Measurements from ENCODE around the gene ZNF550.
"Not testable (repeated sequence)": the region's sequence is repeated elsewhere in the genome, so short reads cannot be mapped to it uniquely, and the experiment has no call there.

ZNF550 gene

GRCh38 chr19:57506163-57506562 lies 53.5 kb downstream of the ZNF550 start:
- H4K20me1 ChIP-seq (ENCODE audit: insufficient read depth) = no peaks in the 10 kb centered on the region
- TF ChIP-seq CTCF (conservative IDR thresholded peaks at IDR 0.05; ENCODE audit: low read depth, low read length) = no peak
- H3K9ac ChIP-seq = no peak overlapping the region
- no peak overlapping the region for H3K4me3 ChIP-seq (IDR thresholded peaks at IDR 0.05; ENCODE audit: insufficient read depth, low read depth, low read length)
- H3K27me3 ChIP-seq (ENCODE audit: insufficient read depth, low read depth) = no peaks in the 10 kb centered on the region
- no peak overlapping the region for H3K4me2 ChIP-seq
- no peaks in the 10 kb centered on the region; the same call in 1 of the 2 replicates for H3K36me3 ChIP-seq (ENCODE audit: insufficient read depth)
- no peak overlapping the region for H2AFZ ChIP-seq (ENCODE audit: low read depth)
- no peaks in the 10 kb centered on the region for H3K79me2 ChIP-seq (ENCODE audit: insufficient read depth, low read depth)
- no peaks in the 10 kb centered on the region for H3K4me1 ChIP-seq (ENCODE audit: low read depth, poor library complexity, severe bottlenecking)
- no peak overlapping the region for H3K27ac ChIP-seq

GRCh38 chr19:57500400-57500799 lies 59.3 kb downstream of the ZNF550 start:
- H3K36me3 ChIP-seq (ENCODE audit: insufficient read depth); H3K4me1 ChIP-seq (ENCODE audit: low read depth, poor library complexity, severe bottlenecking); H3K4me3 ChIP-seq (IDR thresholded peaks at IDR 0.05; ENCODE audit: insufficient read depth, low read depth, low read length); H3K27me3 ChIP-seq (ENCODE audit: insufficient read depth, low read depth); H2AFZ ChIP-seq (ENCODE audit: low read depth); H3K27ac ChIP-seq; H3K79me2 ChIP-seq (ENCODE audit: insufficient read depth, low read depth); H4K20me1 ChIP-seq (ENCODE audit: insufficient read depth); H3K9ac ChIP-seq: not testable (repeated sequence)
- peak overlapping the region; percentile 73 for H3K4me2 ChIP-seq

GRCh38 chr19:57499680-57500395 lies 59.8 kb downstream of the ZNF550 start, which contains the start of gene ZNF773:
Gene ZNF773, plus strand, starts transcription at chr19:57499938. Its CDS starts 143 bp downstream, at chr19:57500081.
- not testable (repeated sequence) for H4K20me1 ChIP-seq (ENCODE audit: insufficient read depth); H3K4me3 ChIP-seq (IDR thresholded peaks at IDR 0.05; ENCODE audit: insufficient read depth, low read depth, low read length); H3K36me3 ChIP-seq (ENCODE audit: insufficient read depth); H3K79me2 ChIP-seq (ENCODE audit: insufficient read depth, low read depth); H3K4me1 ChIP-seq (ENCODE audit: low read depth, poor library complexity, severe bottlenecking); H3K27me3 ChIP-seq (ENCODE audit: insufficient read depth, low read depth)
- peak within 1 kb of the TSS; percentile 83 for H2AFZ ChIP-seq (ENCODE audit: low read depth)
- H3K9ac ChIP-seq = peak within 1 kb of the TSS; percentile 73
- peak within 1 kb of the TSS; percentile 73 for H3K4me2 ChIP-seq
- peak within 1 kb of the TSS; percentile 48; the same call in 1 of the 2 replicates for H3K27ac ChIP-seq

DNA sequence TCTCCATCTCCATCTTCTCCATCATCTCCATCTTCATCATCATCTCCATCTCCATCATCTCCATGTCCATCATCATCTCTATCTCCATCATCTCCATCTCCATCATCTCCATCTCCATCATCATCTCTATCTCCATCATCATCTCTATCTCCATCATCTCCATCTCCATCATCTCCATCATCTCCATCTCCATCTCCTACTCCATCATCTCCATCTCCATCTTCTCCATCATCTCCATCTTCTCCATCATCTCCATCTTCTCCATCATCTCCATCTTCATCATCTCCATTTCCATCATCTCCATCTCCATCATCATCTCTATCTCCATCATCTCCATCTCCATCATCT lies 60.4 kb downstream of the ZNF550 start:
- not testable (repeated sequence) for H3K27me3 ChIP-seq (ENCODE audit: insufficient read depth, low read depth); H4K20me1 ChIP-seq (ENCODE audit: insufficient read depth); H3K4me1 ChIP-seq (ENCODE audit: low read depth, poor library complexity, severe bottlenecking); H3K27ac ChIP-seq; H3K9ac ChIP-seq; H3K4me2 ChIP-seq; H3K4me3 ChIP-seq (IDR thresholded peaks at IDR 0.05; ENCODE audit: insufficient read depth, low read depth, low read length); H3K36me3 ChIP-seq (ENCODE audit: insufficient read depth); H3K79me2 ChIP-seq (ENCODE audit: insufficient read depth, low read depth)
- peak overlapping the region; percentile 83; the same call in 1 of the 2 replicates for H2AFZ ChIP-seq (ENCODE audit: low read depth)

GRCh38 chr19:57488299-57488644 lies 71.4 kb downstream of the ZNF550 start:
- not testable (repeated sequence) for H3K4me3 ChIP-seq (IDR thresholded peaks at IDR 0.05; ENCODE audit: insufficient read depth, low read depth, low read length); H3K36me3 ChIP-seq (ENCODE audit: insufficient read depth); H3K79me2 ChIP-seq (ENCODE audit: insufficient read depth, low read depth); H3K27ac ChIP-seq; H4K20me1 ChIP-seq (ENCODE audit: insufficient read depth); H2AFZ ChIP-seq (ENCODE audit: low read depth); H3K27me3 ChIP-seq (ENCODE audit: insufficient read depth, low read depth); H3K9ac ChIP-seq; H3K4me1 ChIP-seq (ENCODE audit: low read depth, poor library complexity, severe bottlenecking)
- peak overlapping the region; percentile 47; the same call in 1 of the 2 replicates for H3K4me2 ChIP-seq

DNA sequence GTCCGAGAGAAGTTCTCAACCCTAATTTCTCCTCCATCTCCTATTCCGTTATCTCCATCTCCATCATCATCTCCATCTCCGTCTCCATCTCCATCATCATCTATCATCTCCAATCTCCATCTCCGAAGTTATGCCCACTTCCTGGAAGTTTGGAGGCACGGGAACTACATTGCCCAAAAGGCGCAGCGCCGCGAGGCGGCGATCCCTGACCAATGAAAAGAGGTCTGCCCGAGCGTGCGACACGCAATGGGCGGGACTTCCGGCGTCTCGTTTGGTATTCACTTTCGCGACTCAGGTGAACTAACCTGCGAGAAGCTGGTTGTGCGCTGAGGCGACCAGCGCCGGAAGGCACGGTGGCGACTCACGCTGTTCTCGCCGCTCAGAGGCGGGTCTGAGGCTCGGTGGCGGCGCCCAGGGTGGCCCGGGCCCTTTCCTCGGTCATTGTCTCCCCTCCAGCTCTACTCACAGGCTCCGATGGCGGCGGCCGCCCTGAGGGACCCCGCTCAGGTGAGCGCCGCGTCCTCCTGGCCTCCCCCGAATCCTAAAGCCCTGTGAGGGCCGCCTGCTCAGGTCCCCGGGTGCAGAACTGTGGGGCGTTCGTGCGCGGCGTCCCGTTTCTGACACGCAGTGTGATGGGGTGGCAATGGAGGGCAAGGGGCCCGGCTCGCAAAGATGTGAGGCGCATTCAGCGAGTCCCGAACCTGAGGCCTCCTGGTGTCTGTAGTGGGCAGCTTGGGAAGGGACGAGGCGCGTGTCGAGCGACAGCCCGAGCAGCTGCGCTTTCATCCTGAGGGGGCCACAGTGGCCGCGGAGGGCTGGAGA lies 72.0 kb downstream of the ZNF550 start, which contains the start of gene ZNF419:
Gene ZNF419, plus strand, starts transcription at position 274 of the 822 bp plus-strand sequence. Its CDS starts 201 bp downstream, at position 475.
- H3K27ac ChIP-seq; H3K4me3 ChIP-seq (IDR thresholded peaks at IDR 0.05; ENCODE audit: insufficient read depth, low read depth, low read length); H3K79me2 ChIP-seq (ENCODE audit: insufficient read depth, low read depth); H3K36me3 ChIP-seq (ENCODE audit: insufficient read depth); H3K4me1 ChIP-seq (ENCODE audit: low read depth, poor library complexity, severe bottlenecking); H4K20me1 ChIP-seq (ENCODE audit: insufficient read depth); H3K27me3 ChIP-seq (ENCODE audit: insufficient read depth, low read depth): not testable (repeated sequence)
- Histone ChIP-seq H3K9ac (peak within 1 kb of the TSS; percentile 14; the same call in 1 of the 2 replicates), H2AFZ (ENCODE audit: low read depth) (peak within 1 kb of the TSS; percentile 78), H3K4me2 (peak within 1 kb of the TSS; percentile 47; the same call in 1 of the 2 replicates)
